HUES6 (cell line): ENCODE results near the gene RNF145.

Experiments used
- H3K27ac ChIP-seq: 2 replicates; pipeline ENCODE4 v1.7.0; 2013; ENCODE audit warnings: low read depth, mild to moderate bottlenecking, low read length, inconsistent platforms
- H3K27me3 ChIP-seq: 2 replicates; pipeline ENCODE4 v1.6.1; 2013; ENCODE audit warnings: low read length; ENCODE audit not compliant: control insufficient read depth, insufficient read depth
- H3K36me3 ChIP-seq: 2 replicates; pipeline ENCODE4 v1.6.1; 2013; ENCODE audit warnings: low read length; ENCODE audit not compliant: control insufficient read depth, insufficient read depth
- H3K4me1 ChIP-seq: 2 replicates; pipeline ENCODE4 v1.6.1; 2013; ENCODE audit warnings: low read length; ENCODE audit not compliant: control insufficient read depth, insufficient read depth
- H3K4me3 ChIP-seq: 2 replicates; pipeline ENCODE4 v1.5.1; 2013; ENCODE audit warnings: low read depth, low read length
- H3K9ac ChIP-seq: one replicate; pipeline ENCODE4 v1.6.1; 2013; ENCODE audit warnings: mild to moderate bottlenecking, low read length
- H3K9me3 ChIP-seq: 2 replicates; pipeline ENCODE4 v1.6.1; 2013; ENCODE audit warnings: low read depth, low read length; ENCODE audit not compliant: control insufficient read depth, insufficient read depth

The RNF145 gene

DNA sequence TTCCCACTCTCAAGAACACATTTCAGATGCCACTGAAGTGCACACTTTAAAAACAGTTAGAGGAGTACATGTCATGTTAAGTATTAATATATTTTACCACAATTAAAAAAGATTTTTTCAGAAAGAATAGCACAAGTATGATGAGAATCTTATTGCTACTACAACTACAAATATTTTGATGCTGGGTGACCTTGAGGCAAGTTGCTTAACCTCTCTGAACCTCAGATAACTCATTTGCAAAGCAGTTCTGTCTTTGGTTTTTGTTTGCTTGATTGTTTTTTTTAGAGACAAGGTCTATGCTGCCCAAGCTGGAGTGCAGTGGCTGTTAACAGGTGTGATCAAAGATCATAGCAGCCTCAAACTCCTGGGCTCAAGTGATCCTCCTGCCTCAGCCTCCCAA lies 95.9 kb downstream of the RNF145 start:
- no peaks in the 10 kb centered on the region for H3K4me1 ChIP-seq
- H3K9me3 ChIP-seq: no peaks in the 10 kb centered on the region
- H3K4me3 ChIP-seq: no peak overlapping the region
- no peak overlapping the region for H3K27ac ChIP-seq
- H3K27me3 ChIP-seq: peaks cover 20% of the 10 kb centered on the region
- H3K9ac ChIP-seq: no peak overlapping the region
- no peaks in the 10 kb centered on the region for H3K36me3 ChIP-seq

- H3K36me3 ChIP-seq: no peaks in the 10 kb centered on the region
- H3K9me3 ChIP-seq: no peaks in the 10 kb centered on the region
- no peak overlapping the region for H3K9ac ChIP-seq
- no peak overlapping the region for H3K27ac ChIP-seq
- no peak overlapping the region for H3K4me3 ChIP-seq
- H3K4me1 ChIP-seq: no peaks in the 10 kb centered on the region
- peaks cover 25% of the 10 kb centered on the region for H3K27me3 ChIP-seq
Observed at GRCh38 chr5:159112436-159112835, 96.9 kb downstream of the RNF145 start.
